ENCODE results near the gene ZC3H12A. TPM values are rescaled to one million over a fixed set of nuclear protein-coding genes. Genes with fewer than 3 reads are reported as not detected.
A peak's percentile ranks its signal among the peaks of the same experiment; 100 is the strongest.

The ZC3H12A gene
- total and polyA plus RNA-seq, 2 of the 4 experiments (the other 2 are of a cell fraction): 3.8 to 14.2 TPM

DNA sequence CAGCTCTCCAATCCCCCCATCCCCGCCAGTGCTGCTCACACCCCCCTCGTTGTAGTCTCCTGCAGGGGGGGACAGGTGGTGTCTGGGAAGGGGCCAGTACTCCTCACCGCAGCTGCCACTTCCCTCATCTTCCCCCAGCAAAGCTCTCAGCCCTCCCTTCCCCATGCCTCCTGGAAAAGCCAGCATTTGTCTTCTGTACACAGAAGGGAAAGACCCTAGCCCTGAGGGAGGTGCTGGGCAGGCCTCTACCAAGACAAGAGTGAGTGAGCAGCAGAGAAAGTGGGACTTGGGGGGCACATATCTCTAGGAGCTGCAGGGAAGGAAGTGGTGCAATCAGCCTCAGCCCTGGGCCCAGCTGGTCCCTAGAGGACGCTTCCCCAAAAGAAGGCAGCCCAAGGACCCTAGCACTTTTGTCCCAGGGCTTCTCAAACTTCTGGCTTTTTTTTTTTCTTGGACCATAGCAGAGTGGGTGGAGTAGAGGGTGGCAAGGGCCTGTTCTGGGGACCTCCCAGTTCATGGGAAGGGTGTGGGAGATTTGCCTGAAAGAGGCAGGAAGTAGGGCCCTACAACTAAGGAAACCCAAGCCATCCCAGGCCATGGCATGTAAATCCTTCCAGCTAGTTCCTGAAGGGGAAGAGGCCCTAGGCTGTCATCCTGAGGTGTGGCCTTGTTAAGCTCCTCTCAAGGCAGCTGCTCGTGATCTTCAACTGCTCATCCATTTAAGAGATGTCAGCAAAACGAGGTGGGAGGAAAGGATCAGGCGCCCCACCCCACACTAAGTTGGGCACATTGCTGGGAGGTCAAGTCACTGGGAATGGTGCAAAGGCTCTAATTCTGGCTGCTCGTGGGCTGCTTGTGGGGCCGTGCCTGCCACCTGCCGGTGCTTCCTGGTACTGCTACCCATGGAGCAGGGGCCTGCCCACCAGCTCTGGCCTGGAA is 12.6 kb downstream of the ZC3H12A start:
- H2BK20ac ChIP-seq (ENCODE audit: low read depth, low read length): peak overlapping the region; percentile 29; the same call in 1 of the 2 replicates
- peaks cover 31% of the 10 kb centered on the region for H3K36me3 ChIP-seq (ENCODE audit: control insufficient read depth, insufficient read depth, low read length)
- TF ChIP-seq FOS (IDR thresholded peaks at IDR 0.05; ENCODE audit: low read depth, low read length) (no peak), RAD21 (IDR thresholded peaks at IDR 0.05; ENCODE audit: low read length) (peak; percentile 81), POLR2A (IDR thresholded peaks at IDR 0.05; ENCODE audit: low read depth, low read length) (no peak), SMC3 (IDR thresholded peaks at IDR 0.05; ENCODE audit: low read depth, low read length) (peak; percentile 94), BHLHE40 (IDR thresholded peaks at IDR 0.05; ENCODE audit: low read depth, low read length) (no peak), MAZ (IDR thresholded peaks at IDR 0.05; ENCODE audit: borderline replicate concordance, low read depth, low read length) (no peak; the same call in 1 of the 2 replicates), NFE2L2 (IDR thresholded peaks at IDR 0.05; ENCODE audit: low read depth, low read length) (no peak), RFX5 (IDR thresholded peaks at IDR 0.05; ENCODE audit: low read depth, low read length) (no peak), MXI1 (IDR thresholded peaks at IDR 0.05; ENCODE audit: borderline replicate concordance, low read depth, low read length) (no peak)
- TF ChIP-seq, protein P1, sequence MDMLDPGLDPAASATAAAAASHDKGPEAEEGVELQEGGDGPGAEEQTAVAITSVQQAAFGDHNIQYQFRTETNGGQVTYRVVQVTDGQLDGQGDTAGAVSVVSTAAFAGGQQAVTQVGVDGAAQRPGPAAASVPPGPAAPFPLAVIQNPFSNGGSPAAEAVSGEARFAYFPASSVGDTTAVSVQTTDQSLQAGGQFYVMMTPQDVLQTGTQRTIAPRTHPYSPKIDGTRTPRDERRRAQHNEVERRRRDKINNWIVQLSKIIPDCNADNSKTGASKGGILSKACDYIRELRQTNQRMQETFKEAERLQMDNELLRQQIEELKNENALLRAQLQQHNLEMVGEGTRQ (IDR thresholded peaks at IDR 0.05; ENCODE audit: low read depth, low read length): no peak
- TF ChIP-seq, protein P2, sequence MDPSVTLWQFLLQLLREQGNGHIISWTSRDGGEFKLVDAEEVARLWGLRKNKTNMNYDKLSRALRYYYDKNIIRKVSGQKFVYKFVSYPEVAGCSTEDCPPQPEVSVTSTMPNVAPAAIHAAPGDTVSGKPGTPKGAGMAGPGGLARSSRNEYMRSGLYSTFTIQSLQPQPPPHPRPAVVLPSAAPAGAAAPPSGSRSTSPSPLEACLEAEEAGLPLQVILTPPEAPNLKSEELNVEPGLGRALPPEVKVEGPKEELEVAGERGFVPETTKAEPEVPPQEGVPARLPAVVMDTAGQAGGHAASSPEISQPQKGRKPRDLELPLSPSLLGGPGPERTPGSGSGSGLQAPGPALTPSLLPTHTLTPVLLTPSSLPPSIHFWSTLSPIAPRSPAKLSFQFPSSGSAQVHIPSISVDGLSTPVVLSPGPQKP (IDR thresholded peaks at IDR 0.05; ENCODE audit: borderline replicate concordance, low read depth, low read length): no peak
- TF ChIP-seq, protein P3, sequence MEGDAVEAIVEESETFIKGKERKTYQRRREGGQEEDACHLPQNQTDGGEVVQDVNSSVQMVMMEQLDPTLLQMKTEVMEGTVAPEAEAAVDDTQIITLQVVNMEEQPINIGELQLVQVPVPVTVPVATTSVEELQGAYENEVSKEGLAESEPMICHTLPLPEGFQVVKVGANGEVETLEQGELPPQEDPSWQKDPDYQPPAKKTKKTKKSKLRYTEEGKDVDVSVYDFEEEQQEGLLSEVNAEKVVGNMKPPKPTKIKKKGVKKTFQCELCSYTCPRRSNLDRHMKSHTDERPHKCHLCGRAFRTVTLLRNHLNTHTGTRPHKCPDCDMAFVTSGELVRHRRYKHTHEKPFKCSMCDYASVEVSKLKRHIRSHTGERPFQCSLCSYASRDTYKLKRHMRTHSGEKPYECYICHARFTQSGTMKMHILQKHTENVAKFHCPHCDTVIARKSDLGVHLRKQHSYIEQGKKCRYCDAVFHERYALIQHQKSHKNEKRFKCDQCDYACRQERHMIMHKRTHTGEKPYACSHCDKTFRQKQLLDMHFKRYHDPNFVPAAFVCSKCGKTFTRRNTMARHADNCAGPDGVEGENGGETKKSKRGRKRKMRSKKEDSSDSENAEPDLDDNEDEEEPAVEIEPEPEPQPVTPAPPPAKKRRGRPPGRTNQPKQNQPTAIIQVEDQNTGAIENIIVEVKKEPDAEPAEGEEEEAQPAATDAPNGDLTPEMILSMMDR (conservative IDR thresholded peaks at IDR 0.05; ENCODE audit: low read depth, low read length): peak; percentile 89

More for the DNA sequence above, 12.6 kb downstream of the ZC3H12A start:
- Histone ChIP-seq H3K18ac (ENCODE audit: low read depth, low read length) (peak overlapping the region; percentile 61), H3K9ac (ENCODE audit: low read depth, low read length) (peak overlapping the region; percentile 20; the same call in 1 of the 2 replicates), H3K23ac (ENCODE audit: low read depth, low read length) (no peak overlapping the region), H3K9me1 (ENCODE audit: insufficient read depth, low read length) (no peaks in the 10 kb centered on the region), H2BK120ac (ENCODE audit: low read depth, low read length) (peak overlapping the region; percentile 28; the same call in 1 of the 2 replicates), H2BK5ac (ENCODE audit: low read depth, low read length, poor library complexity, severe bottlenecking) (peak overlapping the region; percentile 53), H4K8ac (ENCODE audit: low read depth in 2 of 2, low read length in 2 of 2) (peak overlapping the region in 1 of 2 experiments; percentile 58; a peak in 1 of 4 replicates), H3K4me1 (ENCODE audit: control insufficient read depth, insufficient read depth, low read length) (peaks cover 22% of the 10 kb centered on the region), H3K4ac (ENCODE audit: low read depth, low read length) (peak overlapping the region; percentile 53), H2BK15ac (ENCODE audit: low read depth, low read length) (0 out of 3 replicates have a peak overlapping the region, but pooled peaks have one; percentile 17), H3K79me1 (ENCODE audit: low read depth in 1 of 2, low read length in 2 of 2) (peaks cover 0 to 2% of the 10 kb centered on the region in 2 experiments; a peak in 1 of 4 replicates), H3K4me3 (ENCODE audit: insufficient read depth, low read depth, low read length) (no peak overlapping the region), H3K4me2 (ENCODE audit: low read depth, low read length) (no peak overlapping the region), H3K56ac (ENCODE audit: extremely low read depth, insufficient read depth, low read length) (no peak overlapping the region), H4K91ac (ENCODE audit: insufficient read depth, low read depth, low read length) (peak overlapping the region; percentile 43; the same call in 1 of the 2 replicates), H2AK5ac (ENCODE audit: low read depth, low read length) (peak overlapping the region; percentile 67; the same call in 1 of the 2 replicates), H2AK9ac (replicated peaks; ENCODE audit: low read depth, low read length, poor library complexity) (peak overlapping the region; percentile 6), H4K20me1 (ENCODE audit: insufficient read depth, low read length) (no peaks in the 10 kb centered on the region), H4K5ac (ENCODE audit: low read depth, low read length) (peak overlapping the region; percentile 46), H3K27me3 (ENCODE audit: control insufficient read depth, insufficient read depth, low read length) (no peaks in the 10 kb centered on the region), H3K14ac (replicated peaks; ENCODE audit: low read depth, low read length) (no peak overlapping the region; the same call in 1 of the 2 replicates), H3K9me3 (ENCODE audit: control insufficient read depth, insufficient read depth, low read length) (no peaks in the 10 kb centered on the region), H2AFZ (replicated peaks; ENCODE audit: low read length, poor library complexity) (peak overlapping the region; percentile 45), H3K27ac (ENCODE audit: insufficient read depth, low read length) (peak overlapping the region; percentile 50; the same call in 1 of the 2 replicates)
- intact Hi-C loops (cut with micrococcal nuclease) (loop anchor here (1.0 kb wide), 2 partner anchors 32 to 195 kb away; no protein-coding TSS in a partner anchor), dilution Hi-C loops (cut with HindIII; ENCODE audit: low sequenced_read_pairs, unreplicated experiment) (no loop called here), in situ Hi-C loops (cut with MboI; ENCODE audit: low sequenced_read_pairs) (loop anchor here (5.0 kb wide), 1 partner anchor 35 kb away; no protein-coding TSS in a partner anchor)
- BruUV-seq (replicated peaks): no TSS peak
- ChIA-PET POLR2A (ENCODE audit: unreplicated experiment) (interaction anchor here (0.6 to 1.6 kb wide), 3 partner anchors 13 to 858 kb away, joined by 3 to 10 read pairs (median 3); no protein-coding TSS in a partner anchor), CTCF (interaction anchor here (0.6 to 3.4 kb wide), 15 partner anchors 9 to 39 kb away, joined by 3 to 49 read pairs (median 5); partner anchors contain the start of genes MEAF6 and ZC3H12A)
- DNase-seq: peak; percentile 65
- ATAC-seq (ENCODE audit: low read depth): peak; percentile 88
- WGBS, 2 experiments (ENCODE audit: extremely low coverage in 2 of 2, insufficient read length in 1 of 2): 60% methylated on average over 1 of the region's 10 CpGs; no CpG with 5 or more reads in 1 of the 2 experiments

All from IMR-90 (cell line).